ENCODE data around the gene VEZF1. TPM values are rescaled to one million over a fixed set of nuclear protein-coding genes. Genes with fewer than 3 reads are reported as not detected.
A peak's percentile ranks its signal among the peaks of the same experiment; 100 is the strongest.

Gene VEZF1
- polyA plus RNA-seq, 3 donors from 2014 or later, result 35.8 to 54.1 (median 40.1) TPM

DNA sequence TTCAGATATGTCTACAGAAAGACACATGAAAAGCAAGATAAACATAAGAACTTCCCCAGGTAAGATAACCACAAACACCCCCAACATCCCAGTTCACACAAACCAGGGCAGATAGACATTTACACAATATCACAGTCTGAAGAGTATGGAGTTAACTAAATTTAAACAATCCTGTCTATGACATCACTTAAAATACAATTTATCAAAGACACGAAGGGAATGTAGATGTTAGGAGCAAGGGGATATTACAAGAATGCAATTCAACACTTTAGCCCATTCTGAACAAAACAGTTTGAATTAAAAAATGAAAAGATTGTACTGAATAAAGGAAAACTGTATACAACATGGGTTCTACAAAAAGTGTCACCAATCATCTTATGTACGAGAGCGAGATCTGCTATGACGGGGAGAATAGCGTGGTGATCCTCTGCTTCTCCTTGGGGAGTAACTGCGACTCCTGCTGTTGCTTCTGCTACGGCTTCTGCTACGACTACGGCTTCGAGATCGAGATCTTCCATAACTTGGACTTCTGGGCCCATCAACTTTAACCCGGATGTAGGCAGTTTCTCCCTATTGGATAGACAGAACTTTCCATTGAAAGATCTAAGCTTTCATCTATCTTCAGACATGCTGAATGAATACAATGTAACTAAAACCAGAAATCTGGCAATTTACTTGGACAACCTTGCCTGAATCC, 17.1 kb upstream of the VEZF1 start:
- peaks cover 13 to 38% (median 21%) of the 10 kb centered on the region in 3 donors for H3K36me3 Mint-ChIP-seq

DNA sequence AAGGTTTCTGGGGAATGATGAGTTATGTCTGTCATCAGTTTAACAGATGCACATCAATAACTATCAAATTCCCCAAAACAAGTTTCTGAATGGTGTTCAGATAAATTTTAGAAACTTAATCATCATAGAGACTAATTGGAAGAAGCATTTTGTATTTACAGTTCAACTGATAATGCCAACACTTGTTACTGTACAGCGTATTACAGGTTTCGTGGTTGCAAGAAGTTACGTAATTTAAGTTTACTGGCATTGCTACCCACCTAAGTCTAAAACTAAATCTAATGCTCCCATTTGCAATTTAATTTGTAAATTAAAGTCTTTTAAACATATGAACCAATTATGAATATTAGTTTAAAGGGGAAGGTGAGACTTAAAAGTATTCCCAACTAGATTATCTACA, 16.0 kb upstream of the VEZF1 start:
- Mint-ChIP-seq H3K9me3 (peaks cover 0 to 4% (median 0%) of the 10 kb centered on the region in 6 donors), H3K27ac (peak overlapping the region in 3 of 6 donors; percentile 52 to 62 (median 61)), H3K27me3 (ENCODE audit: low read depth in 3 of 3) (peaks cover 20 to 31% (median 23%) of the 10 kb centered on the region in 3 donors), H3K4me1 (peaks cover 47 to 70% of the 10 kb centered on the region in 2 donors), H3K36me3 (peaks cover 13 to 38% (median 21%) of the 10 kb centered on the region in 3 donors), H3K4me3 (no peak overlapping the region)
- no peak for DNase-seq

More for the DNA sequence above, 17.1 kb upstream of the VEZF1 start:
- peaks cover 0 to 4% (median 0%) of the 10 kb centered on the region in 6 donors for H3K9me3 Mint-ChIP-seq
- peaks cover 20 to 31% (median 24%) of the 10 kb centered on the region in 3 donors for H3K27me3 Mint-ChIP-seq (ENCODE audit: low read depth in 3 of 3)
- peak overlapping the region; percentile 97 to 100 (median 99) for H3K4me3 Mint-ChIP-seq
- H3K27ac Mint-ChIP-seq, result peak overlapping the region; percentile 96 to 100 (median 98)
- H3K4me1 Mint-ChIP-seq, result peaks cover 48 to 62% of the 10 kb centered on the region in 2 donors
- no peak for DNase-seq

DNA sequence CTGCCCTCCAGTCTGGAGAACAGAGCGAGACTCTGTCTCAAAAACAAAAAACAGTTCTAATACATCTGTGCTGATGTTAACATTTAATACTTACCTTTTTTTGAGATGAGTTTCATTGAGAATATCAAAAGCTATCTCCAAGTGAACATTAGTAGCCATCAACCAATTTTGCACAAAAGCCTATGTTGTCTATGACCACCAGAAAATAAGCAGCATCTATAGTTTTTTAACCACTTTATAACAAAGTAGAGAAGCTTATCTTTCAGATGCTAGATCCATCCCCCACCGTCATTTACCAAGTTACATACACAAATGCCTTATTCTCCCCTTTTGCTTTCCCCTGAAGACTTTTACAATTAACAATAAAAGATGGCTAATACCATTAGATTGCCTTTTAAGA, 14.9 kb upstream of the VEZF1 start:
- H3K27ac Mint-ChIP-seq, result peak overlapping the region in 4 of 6 donors; percentile 0 to 80 (median 22)

GRCh38 chr17:58002154-58002948, 14.3 kb upstream of the VEZF1 start:
- Mint-ChIP-seq H3K36me3 (peaks cover 13 to 38% (median 21%) of the 10 kb centered on the region in 3 donors), H3K4me3 (no peak overlapping the region), H3K27me3 (ENCODE audit: low read depth in 3 of 3) (peaks cover 13 to 23% (median 17%) of the 10 kb centered on the region in 3 donors), H3K27ac (peak overlapping the region in 4 of 6 donors; percentile 27 to 80 (median 63)), H3K9me3 (peaks cover 0 to 4% (median 0%) of the 10 kb centered on the region in 6 donors), H3K4me1 (peaks cover 40 to 64% of the 10 kb centered on the region in 2 donors)
- DNase-seq, result no peak

More for the DNA sequence above, 14.9 kb upstream of the VEZF1 start:
- no peak for DNase-seq
- peaks cover 13 to 38% (median 21%) of the 10 kb centered on the region in 3 donors for H3K36me3 Mint-ChIP-seq
- peaks cover 0 to 4% (median 0%) of the 10 kb centered on the region in 6 donors for H3K9me3 Mint-ChIP-seq
- peaks cover 46 to 69% of the 10 kb centered on the region in 2 donors for H3K4me1 Mint-ChIP-seq
- peaks cover 19 to 26% (median 20%) of the 10 kb centered on the region in 3 donors for H3K27me3 Mint-ChIP-seq (ENCODE audit: low read depth in 3 of 3)
- no peak overlapping the region for H3K4me3 Mint-ChIP-seq

GRCh38 chr17:58001461-58002124, 13.5 kb upstream of the VEZF1 start:
- H3K9me3 Mint-ChIP-seq, result peaks cover 0 to 1% (median 0%) of the 10 kb centered on the region in 6 donors
- DNase-seq, result no peak
- H3K4me1 Mint-ChIP-seq, result peaks cover 34 to 61% of the 10 kb centered on the region in 2 donors
- peaks cover 6 to 16% (median 9%) of the 10 kb centered on the region in 3 donors for H3K27me3 Mint-ChIP-seq (ENCODE audit: low read depth in 3 of 3)
- H3K27ac Mint-ChIP-seq, result peak overlapping the region in 1 of 6 donors; percentile 45
- H3K4me3 Mint-ChIP-seq, result no peak overlapping the region
- H3K36me3 Mint-ChIP-seq, result peaks cover 13 to 38% (median 21%) of the 10 kb centered on the region in 3 donors

- H3K4me1 Mint-ChIP-seq, result peaks cover 21 to 50% of the 10 kb centered on the region in 2 donors
- peak; percentile 63 to 73 (median 69) for DNase-seq
- H3K4me3 Mint-ChIP-seq, result no peak overlapping the region
- H3K27me3 Mint-ChIP-seq (ENCODE audit: low read depth in 3 of 3), result no peaks in the 10 kb centered on the region
- no peaks in the 10 kb centered on the region for H3K9me3 Mint-ChIP-seq
- H3K27ac Mint-ChIP-seq, result peak overlapping the region in 4 of 6 donors; percentile 41 to 75 (median 61)
- peaks cover 3 to 19% (median 5%) of the 10 kb centered on the region in 3 donors for H3K36me3 Mint-ChIP-seq
These were observed 11.5 kb upstream of the VEZF1 start for GRCh38 chr17:57999496-58000017.

DNA sequence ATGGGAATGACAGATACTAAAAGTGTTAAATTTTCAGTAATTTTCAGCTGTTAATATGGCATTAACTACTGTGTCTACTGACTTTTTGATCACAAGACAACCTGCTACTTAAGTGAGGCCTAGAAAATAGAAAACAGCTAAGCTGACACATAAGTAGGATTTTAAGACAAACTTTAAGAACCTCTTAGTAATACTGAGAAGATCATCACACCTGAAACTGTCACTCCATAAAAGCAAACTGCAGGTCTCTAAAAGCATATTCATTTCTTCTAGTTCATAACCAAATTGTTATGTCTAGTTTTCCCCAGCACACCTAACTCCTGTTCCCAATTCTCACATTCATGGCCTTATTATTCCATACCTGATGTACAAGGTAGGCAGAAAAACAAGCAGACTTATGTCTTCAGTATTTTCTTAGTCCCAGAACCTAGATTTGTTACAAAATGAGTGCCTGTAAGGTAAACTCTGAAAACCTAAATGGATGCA, 11.0 kb upstream of the VEZF1 start:
- no peaks in the 10 kb centered on the region for H3K9me3 Mint-ChIP-seq
- peaks cover 18 to 51% of the 10 kb centered on the region in 2 donors for H3K4me1 Mint-ChIP-seq
- no peak for DNase-seq
- peak overlapping the region in 5 of 6 donors; percentile 41 to 75 (median 59) for H3K27ac Mint-ChIP-seq
- H3K27me3 Mint-ChIP-seq (ENCODE audit: low read depth in 3 of 3), result no peaks in the 10 kb centered on the region
- H3K36me3 Mint-ChIP-seq, result peaks cover 3 to 16% (median 5%) of the 10 kb centered on the region in 3 donors
- H3K4me3 Mint-ChIP-seq, result no peak overlapping the region

- Mint-ChIP-seq H3K9me3 (no peaks in the 10 kb centered on the region), H3K4me1 (peaks cover 14 to 37% of the 10 kb centered on the region in 2 donors), H3K4me3 (no peak overlapping the region), H3K27me3 (ENCODE audit: low read depth in 3 of 3) (no peaks in the 10 kb centered on the region), H3K27ac (peak overlapping the region in 4 of 6 donors; percentile 23 to 69 (median 48)), H3K36me3 (peaks cover 0 to 2% (median 0%) of the 10 kb centered on the region in 3 donors)
- no peak for DNase-seq
These were observed 9.2 kb upstream of the VEZF1 start for GRCh38 chr17:57997085-57997809.

DNA sequence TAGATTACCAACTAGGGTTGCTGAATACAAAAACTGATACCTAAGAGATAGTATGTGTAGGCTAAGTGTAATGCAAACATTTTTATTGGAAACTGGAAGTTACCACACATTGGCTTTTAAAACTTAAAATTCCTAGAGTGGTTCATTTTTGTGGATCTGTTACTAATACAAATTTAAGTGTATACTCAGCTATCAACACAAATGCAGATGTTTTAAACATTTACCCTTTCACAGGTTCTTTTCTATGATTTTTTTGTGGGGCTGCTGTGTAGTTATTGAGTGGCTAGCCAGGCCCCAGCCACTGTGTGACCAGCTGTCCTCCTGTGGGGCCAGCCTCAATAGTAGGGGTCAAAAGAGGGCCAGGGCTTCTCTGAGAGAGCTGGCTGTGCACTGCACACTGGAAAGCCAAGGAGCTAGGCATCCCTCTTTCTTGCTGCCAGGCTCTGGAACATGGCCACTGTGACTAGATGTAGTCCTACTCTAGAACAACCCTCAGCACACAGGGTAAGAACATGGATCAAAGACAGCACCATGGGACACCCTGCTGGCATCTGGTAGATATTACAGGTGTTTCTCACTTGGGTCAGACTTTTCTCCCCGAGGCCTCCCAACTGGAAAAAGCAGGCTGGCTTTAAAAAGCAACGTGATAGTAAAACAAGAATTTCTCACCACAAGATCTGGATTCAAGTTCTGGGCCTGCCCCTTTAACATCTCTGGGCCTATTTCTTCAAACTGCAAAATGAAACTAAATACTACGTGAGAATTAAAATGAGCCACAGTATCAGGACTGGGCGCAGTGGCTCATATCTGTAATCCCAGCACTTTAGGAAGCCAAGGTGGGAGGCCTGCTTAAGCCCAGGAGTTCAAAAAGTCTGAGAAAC, 7.3 kb upstream of the VEZF1 start:
- Mint-ChIP-seq H3K27ac (peak overlapping the region in 5 of 6 donors; percentile 53 to 81 (median 63)), H3K9me3 (no peaks in the 10 kb centered on the region), H3K27me3 (ENCODE audit: low read depth in 3 of 3) (no peaks in the 10 kb centered on the region), H3K4me1 (peaks cover 13 to 27% of the 10 kb centered on the region in 2 donors), H3K4me3 (no peak overlapping the region), H3K36me3 (no peaks in the 10 kb centered on the region)
- peak; percentile 47 to 59 (median 48) for DNase-seq

- no peak overlapping the region for H3K4me3 Mint-ChIP-seq
- DNase-seq, result no peak
- H3K9me3 Mint-ChIP-seq, result no peaks in the 10 kb centered on the region
- peaks cover 17 to 29% of the 10 kb centered on the region in 2 donors for H3K4me1 Mint-ChIP-seq
- H3K27me3 Mint-ChIP-seq (ENCODE audit: low read depth in 3 of 3), result no peaks in the 10 kb centered on the region
- H3K27ac Mint-ChIP-seq, result peak overlapping the region in 5 of 6 donors; percentile 17 to 70 (median 40)
- H3K36me3 Mint-ChIP-seq, result no peaks in the 10 kb centered on the region
These were observed 6.4 kb upstream of the VEZF1 start for GRCh38 chr17:57994436-57994835.

DNA sequence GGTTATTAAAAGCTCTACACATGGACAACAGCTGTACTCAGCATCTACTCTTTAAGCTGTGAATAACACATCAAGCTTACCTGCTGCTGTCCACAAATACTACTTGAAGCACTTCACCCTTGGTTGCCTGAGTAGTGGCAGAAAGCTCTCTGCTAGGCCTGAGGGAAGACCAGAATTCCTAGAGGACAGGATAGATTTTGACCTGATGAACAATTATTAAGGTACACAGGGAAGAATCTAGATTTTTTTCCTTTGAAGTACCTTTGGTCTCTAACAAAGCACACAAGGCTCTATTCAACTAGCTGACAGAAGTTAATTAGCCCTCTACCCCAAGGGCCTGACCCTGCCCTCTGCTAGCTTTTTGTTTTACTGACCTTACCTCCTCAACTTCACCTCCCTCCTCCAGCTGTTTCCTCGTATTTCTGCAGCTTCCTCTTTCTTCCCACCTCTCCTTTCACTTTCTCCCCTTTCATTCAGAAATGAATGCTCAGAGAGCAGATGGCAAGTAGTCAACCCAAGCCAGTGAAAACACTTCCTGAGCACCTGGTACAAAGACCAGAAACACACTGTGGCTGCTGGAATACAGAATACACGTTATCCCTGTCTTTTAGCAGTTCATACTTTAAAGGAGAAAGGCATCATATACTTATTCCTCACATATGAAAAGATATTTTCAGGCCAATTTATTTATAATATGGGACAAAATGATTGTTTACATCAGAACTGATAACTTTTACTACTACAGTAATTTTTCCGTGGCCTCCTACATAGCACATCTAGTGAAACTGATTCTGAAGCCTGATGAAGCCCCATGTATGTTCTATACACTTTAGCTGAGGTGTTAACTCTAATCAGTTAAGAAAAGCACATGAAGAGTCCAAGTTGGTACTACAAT, 5.7 kb upstream of the VEZF1 start:
- DNase-seq, result no peak
- H3K4me3 Mint-ChIP-seq, result no peak overlapping the region

More for the DNA sequence above, 5.7 kb upstream of the VEZF1 start:
- Mint-ChIP-seq H3K27me3 (ENCODE audit: low read depth in 3 of 3) (peaks cover 2 to 4% (median 4%) of the 10 kb centered on the region in 3 donors), H3K36me3 (no peaks in the 10 kb centered on the region), H3K9me3 (no peaks in the 10 kb centered on the region), H3K4me1 (peaks cover 23 to 31% of the 10 kb centered on the region in 2 donors), H3K27ac (peak overlapping the region; percentile 33 to 75 (median 46))

Measured in immature natural killer cell (primary cell).